ENCODE data around the gene DUSP2. TPM values are rescaled to one million over a fixed set of nuclear protein-coding genes. Genes with fewer than 3 reads are reported as not detected.

Gene DUSP2
- total and polyA plus RNA-seq, 2 donors (not counting 1 experiment from before 2014, with no cell fraction given) = 0.17 to 0.33 TPM

DNA sequence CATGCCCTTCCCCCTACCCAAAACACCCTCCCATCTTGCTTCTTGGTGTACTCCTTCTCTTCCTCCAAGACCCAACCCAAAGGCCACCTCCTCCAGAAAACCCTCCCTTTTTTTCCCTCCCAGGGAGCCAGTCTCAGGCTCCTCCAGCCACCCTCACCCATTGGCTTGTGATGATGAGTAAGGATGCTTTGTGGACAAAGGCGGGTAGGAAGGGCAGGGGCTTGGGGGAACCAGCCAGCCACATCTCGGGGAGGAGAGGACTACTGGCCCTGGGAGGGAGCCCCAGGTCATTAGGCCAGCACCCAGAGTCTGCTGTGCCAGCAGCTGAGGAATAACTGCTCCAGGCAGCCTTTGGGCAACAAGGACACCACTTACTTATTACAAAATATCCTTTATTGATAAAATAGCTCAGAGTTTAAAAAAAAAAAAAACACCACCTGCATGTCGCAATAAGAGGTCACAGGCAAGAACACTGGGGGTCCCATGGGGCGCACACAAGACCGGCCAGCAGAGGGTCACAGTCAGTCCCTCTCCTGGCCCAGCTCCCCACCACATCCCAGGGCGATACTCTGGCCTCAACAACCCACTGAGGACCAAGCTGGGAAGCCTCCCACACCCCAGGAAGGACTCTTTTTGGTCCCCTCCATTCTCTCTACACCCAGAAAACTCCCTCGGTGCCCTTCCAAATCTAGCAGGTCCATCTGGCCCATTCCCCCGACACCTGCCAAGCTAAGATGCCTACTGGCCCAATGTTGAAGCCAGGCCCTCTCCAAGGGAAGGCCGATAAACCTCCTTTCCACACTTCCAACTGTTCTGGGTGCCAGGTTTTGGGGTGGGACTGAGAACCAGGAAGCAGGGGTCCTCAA, 32.5 kb downstream of the DUSP2 start:
- no peak for TF ChIP-seq EZH2 (IDR thresholded peaks at IDR 0.05; ENCODE audit: low read length, missing control alignments)
- TF ChIP-seq, protein P1, sequence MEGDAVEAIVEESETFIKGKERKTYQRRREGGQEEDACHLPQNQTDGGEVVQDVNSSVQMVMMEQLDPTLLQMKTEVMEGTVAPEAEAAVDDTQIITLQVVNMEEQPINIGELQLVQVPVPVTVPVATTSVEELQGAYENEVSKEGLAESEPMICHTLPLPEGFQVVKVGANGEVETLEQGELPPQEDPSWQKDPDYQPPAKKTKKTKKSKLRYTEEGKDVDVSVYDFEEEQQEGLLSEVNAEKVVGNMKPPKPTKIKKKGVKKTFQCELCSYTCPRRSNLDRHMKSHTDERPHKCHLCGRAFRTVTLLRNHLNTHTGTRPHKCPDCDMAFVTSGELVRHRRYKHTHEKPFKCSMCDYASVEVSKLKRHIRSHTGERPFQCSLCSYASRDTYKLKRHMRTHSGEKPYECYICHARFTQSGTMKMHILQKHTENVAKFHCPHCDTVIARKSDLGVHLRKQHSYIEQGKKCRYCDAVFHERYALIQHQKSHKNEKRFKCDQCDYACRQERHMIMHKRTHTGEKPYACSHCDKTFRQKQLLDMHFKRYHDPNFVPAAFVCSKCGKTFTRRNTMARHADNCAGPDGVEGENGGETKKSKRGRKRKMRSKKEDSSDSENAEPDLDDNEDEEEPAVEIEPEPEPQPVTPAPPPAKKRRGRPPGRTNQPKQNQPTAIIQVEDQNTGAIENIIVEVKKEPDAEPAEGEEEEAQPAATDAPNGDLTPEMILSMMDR (conservative IDR thresholded peaks at IDR 0.05 in 1 of 2, IDR thresholded peaks at IDR 0.05 in 1 of 2; ENCODE audit: low read depth in 1 of 2, low read length in 2 of 2) = no peak
- no peak for DNase-seq (ENCODE audit: low read depth in 2 of 2)
- no peak overlapping the region for H3K4me2 ChIP-seq (ENCODE audit: extremely low read depth, insufficient read depth, low read length)
- H3K9me3 ChIP-seq (ENCODE audit: control insufficient read depth, insufficient read depth, low read depth, low read length) = no peaks in the 10 kb centered on the region
- no peaks in the 10 kb centered on the region for H3K4me1 ChIP-seq (ENCODE audit: control insufficient read depth, extremely low read depth, insufficient read depth, low read length)
- no peaks in the 10 kb centered on the region for H4K20me1 ChIP-seq (ENCODE audit: control insufficient read depth, extremely low read depth, insufficient read depth, low read length)
- H3K79me2 ChIP-seq (ENCODE audit: control insufficient read depth, insufficient read depth, low read length) = no peaks in the 10 kb centered on the region
- H3K36me3 ChIP-seq (ENCODE audit: control insufficient read depth, insufficient read depth, low read length) = no peaks in the 10 kb centered on the region
- no peak overlapping the region for H2AFZ ChIP-seq (ENCODE audit: low read length)
- no peak overlapping the region for H3K27ac ChIP-seq (ENCODE audit: insufficient read depth, low read length)
- no peak overlapping the region for H3K9ac ChIP-seq (ENCODE audit: insufficient read depth, low read length)
- peaks cover 30% of the 10 kb centered on the region for H3K27me3 ChIP-seq (ENCODE audit: control insufficient read depth, insufficient read depth, low read length)
- no peak overlapping the region for H3K4me3 ChIP-seq (replicated peaks in 1 of 4; ENCODE audit: control extremely low read depth in 1 of 4, insufficient read depth in 1 of 4, low read depth in 3 of 4, low read length in 4 of 4)

DNA sequence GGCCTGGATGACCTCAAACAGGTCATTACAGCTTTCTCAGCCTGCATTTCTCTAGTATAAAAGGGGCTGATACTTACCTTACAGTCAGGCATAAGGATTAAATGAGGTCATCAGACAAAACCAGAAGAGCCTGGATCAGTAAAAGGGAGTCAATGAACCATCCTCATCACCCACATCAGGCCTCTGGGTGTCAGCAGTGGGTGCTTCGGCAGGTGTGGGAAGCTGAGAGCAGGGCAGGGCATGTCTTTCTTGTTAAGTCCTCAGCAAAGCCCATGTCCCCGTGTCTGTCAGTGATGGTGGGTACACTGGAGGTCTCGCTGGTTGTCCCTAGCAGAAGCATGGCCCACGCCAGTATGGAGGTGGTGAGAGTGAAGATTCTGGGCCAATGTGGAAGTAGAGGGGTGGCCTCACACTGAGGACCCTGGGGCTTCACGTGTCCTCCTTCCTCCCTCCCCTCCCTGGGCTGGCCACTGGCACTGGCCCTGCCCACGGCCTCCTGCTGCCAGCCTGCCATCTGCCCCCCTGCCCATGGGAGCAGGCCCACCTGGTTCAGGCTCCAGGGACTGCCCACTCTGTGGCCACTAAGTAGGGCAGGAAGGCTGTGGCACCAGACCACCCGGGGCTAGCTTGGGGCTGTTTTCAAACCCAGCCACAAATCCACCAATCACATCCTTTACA, 33.3 kb downstream of the DUSP2 start:
- H3K4me2 ChIP-seq (ENCODE audit: extremely low read depth, insufficient read depth, low read length) = no peak overlapping the region
- no peak overlapping the region for H2AFZ ChIP-seq (ENCODE audit: low read length)
- no peak for DNase-seq (ENCODE audit: low read depth in 2 of 2)
- H3K36me3 ChIP-seq (ENCODE audit: control insufficient read depth, insufficient read depth, low read length) = no peaks in the 10 kb centered on the region
- no peaks in the 10 kb centered on the region for H3K9me3 ChIP-seq (ENCODE audit: control insufficient read depth, insufficient read depth, low read depth, low read length)
- H3K4me3 ChIP-seq (replicated peaks in 1 of 4; ENCODE audit: control extremely low read depth in 1 of 4, insufficient read depth in 1 of 4, low read depth in 3 of 4, low read length in 4 of 4) = no peak overlapping the region
- no peaks in the 10 kb centered on the region for H3K4me1 ChIP-seq (ENCODE audit: control insufficient read depth, extremely low read depth, insufficient read depth, low read length)
- no peak overlapping the region for H3K27ac ChIP-seq (ENCODE audit: insufficient read depth, low read length)
- TF ChIP-seq, protein P1 (conservative IDR thresholded peaks at IDR 0.05 in 1 of 2, IDR thresholded peaks at IDR 0.05 in 1 of 2; ENCODE audit: low read depth in 1 of 2, low read length in 2 of 2) = no peak
- TF ChIP-seq EZH2 (IDR thresholded peaks at IDR 0.05; ENCODE audit: low read length, missing control alignments) = no peak
- H3K79me2 ChIP-seq (ENCODE audit: control insufficient read depth, insufficient read depth, low read length) = no peaks in the 10 kb centered on the region
- H3K9ac ChIP-seq (ENCODE audit: insufficient read depth, low read length) = no peak overlapping the region
- H3K27me3 ChIP-seq (ENCODE audit: control insufficient read depth, insufficient read depth, low read length) = peaks cover 27% of the 10 kb centered on the region
- H4K20me1 ChIP-seq (ENCODE audit: control insufficient read depth, extremely low read depth, insufficient read depth, low read length) = no peaks in the 10 kb centered on the region

DNA sequence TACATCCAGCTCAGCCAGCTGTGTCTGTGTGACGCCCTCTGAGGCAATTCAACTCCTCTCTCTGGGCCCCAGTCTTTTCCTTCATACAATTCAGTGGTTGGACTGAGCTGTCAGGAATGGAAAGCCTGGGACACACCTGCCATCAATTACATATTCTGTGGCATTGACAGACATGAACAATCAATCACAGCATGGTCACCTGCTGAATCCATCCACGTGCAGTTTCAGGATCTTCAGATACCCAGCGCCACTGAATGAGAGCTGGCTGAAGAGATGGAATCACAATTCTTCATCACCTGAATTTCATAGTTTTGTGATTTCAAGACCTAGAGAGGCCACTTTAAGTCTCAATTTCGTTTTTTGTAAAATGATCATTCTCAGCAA, 34.0 kb downstream of the DUSP2 start:
- no peak overlapping the region for H3K4me3 ChIP-seq (replicated peaks in 1 of 4; ENCODE audit: control extremely low read depth in 1 of 4, insufficient read depth in 1 of 4, low read depth in 3 of 4, low read length in 4 of 4)
- no peaks in the 10 kb centered on the region for H3K36me3 ChIP-seq (ENCODE audit: control insufficient read depth, insufficient read depth, low read length)
- no peak overlapping the region for H2AFZ ChIP-seq (ENCODE audit: low read length)
- peaks cover 27% of the 10 kb centered on the region for H3K27me3 ChIP-seq (ENCODE audit: control insufficient read depth, insufficient read depth, low read length)
- H3K27ac ChIP-seq (ENCODE audit: insufficient read depth, low read length) = no peak overlapping the region
- H3K79me2 ChIP-seq (ENCODE audit: control insufficient read depth, insufficient read depth, low read length) = no peaks in the 10 kb centered on the region
- H3K4me1 ChIP-seq (ENCODE audit: control insufficient read depth, extremely low read depth, insufficient read depth, low read length) = no peaks in the 10 kb centered on the region
- H3K4me2 ChIP-seq (ENCODE audit: extremely low read depth, insufficient read depth, low read length) = no peak overlapping the region
- DNase-seq (ENCODE audit: low read depth in 2 of 2) = no peak
- no peak for TF ChIP-seq EZH2 (IDR thresholded peaks at IDR 0.05; ENCODE audit: low read length, missing control alignments)
- no peak overlapping the region for H3K9ac ChIP-seq (ENCODE audit: insufficient read depth, low read length)
- H4K20me1 ChIP-seq (ENCODE audit: control insufficient read depth, extremely low read depth, insufficient read depth, low read length) = no peaks in the 10 kb centered on the region
- no peaks in the 10 kb centered on the region for H3K9me3 ChIP-seq (ENCODE audit: control insufficient read depth, insufficient read depth, low read depth, low read length)

All from fibroblast of lung (primary cell).